NCI-H774 (cell line): ENCODE data around the gene WBP2NL.
"Not testable (repeated sequence)": the region's sequence is repeated elsewhere in the genome, so short reads cannot be mapped to it uniquely, and the experiment has no call there.

ENCODE experiments used
- DNase-seq: peaks from one replicate; lab custom pipeline; 2025; lab: John Stamatoyannopoulos, UW

WBP2NL gene, protein sequence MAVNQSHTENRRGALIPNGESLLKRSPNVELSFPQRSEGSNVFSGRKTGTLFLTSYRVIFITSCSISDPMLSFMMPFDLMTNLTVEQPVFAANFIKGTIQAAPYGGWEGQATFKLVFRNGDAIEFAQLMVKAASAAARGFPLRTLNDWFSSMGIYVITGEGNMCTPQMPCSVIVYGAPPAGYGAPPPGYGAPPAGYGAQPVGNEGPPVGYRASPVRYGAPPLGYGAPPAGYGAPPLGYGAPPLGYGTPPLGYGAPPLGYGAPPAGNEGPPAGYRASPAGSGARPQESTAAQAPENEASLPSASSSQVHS

DNA sequence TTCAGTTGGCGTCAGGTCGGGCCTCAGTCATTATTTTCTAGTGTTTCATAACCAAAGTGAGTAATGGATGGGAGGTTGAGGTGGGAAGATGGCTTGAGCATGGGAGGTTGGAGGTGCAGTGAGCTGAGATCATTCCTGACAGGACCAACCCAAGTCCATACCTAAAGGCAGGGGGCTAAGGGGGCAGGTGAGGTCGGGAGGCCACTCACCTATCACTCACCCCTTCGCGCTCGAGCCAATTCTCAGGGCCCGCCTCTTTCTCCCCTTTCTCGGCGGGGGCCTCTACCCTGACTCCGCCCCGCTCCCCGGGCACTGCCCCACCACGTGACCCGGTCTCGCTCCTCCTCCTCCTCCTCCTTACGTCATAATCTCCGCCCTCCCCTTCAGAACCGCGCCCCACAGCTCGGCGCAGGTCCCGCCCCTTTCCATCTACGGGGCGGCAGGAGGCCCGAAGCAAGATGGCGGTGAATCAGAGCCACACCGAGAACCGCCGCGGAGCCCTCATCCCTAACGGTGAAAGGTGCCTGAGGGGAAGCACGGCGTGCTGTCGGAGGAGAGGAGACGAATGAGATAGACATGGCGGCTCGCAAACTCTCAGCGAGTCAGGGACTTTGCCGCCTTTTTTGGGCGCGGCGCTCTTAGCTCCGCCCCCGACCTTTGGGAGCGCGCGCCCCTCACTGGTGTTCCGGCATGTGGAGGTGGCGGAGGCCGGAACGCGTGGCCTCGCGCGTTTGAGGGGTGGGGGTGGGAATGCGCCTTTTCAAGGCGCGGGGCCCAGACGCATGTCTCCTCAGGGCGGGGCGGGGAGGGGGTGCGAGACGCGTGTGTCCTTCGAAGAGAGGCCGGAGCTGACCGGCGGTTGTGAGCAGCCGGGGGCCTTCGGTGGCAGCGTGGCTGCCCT, at the start of gene WBP2NL:
TSS of gene WBP2NL (plus strand) at position 428 of the 901 bp plus-strand sequence. CDS start at position 459, 31 bp downstream.
- peak; percentile 65 for DNase-seq

DNA sequence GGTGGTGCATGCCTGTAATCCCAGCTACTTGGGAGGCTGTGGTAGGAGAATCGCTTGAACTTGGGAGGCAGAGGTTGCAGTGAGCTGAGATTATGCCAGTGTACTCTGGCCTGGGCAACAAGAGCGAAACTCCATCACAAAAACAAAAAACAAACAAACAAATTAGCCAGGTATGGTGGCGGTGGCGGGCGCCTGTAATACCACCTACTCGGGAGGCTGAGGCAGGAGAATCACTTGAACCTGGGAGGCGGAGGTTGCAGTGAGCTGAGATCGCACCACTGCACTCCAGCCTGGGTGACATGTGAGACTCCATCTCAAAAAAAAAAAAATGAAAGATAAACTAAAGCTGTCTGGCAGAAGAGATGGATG, 49.7 kb upstream of the WBP2NL start:
- DNase-seq = not testable (repeated sequence)

DNA sequence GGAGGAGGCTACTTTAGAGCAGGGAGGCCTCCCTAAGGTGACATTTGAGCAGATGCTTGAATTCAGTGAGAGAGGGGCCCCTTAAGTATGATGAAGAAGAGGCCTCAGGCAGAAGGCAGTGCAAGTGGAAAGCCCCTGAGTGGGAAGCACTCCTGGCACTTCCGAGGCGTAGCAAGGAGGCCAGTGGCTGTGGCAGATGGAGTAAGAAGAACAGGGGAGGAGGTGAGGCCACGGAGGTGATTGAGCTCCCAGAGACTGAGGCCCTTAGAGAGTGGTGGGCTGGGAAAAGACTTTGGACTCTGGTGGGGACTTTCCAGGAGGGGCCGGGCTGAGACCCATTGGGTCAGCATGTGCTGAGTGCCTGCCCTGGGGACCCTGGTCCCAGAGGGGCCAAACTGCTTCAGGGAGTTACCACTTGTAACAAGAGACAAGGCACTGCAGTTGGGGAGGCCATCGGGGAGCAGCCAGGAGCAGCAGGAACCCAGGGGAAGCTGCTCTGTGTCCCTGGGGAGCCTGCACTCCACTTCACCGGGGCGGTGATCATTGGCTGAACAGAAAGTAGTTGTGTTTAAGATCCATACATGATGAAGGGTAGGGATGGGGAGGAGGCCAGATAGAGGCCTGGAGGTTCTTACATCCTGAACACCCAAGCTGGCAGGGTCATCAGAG, 49.2 kb upstream of the WBP2NL start:
- DNase-seq = no peak

DNA sequence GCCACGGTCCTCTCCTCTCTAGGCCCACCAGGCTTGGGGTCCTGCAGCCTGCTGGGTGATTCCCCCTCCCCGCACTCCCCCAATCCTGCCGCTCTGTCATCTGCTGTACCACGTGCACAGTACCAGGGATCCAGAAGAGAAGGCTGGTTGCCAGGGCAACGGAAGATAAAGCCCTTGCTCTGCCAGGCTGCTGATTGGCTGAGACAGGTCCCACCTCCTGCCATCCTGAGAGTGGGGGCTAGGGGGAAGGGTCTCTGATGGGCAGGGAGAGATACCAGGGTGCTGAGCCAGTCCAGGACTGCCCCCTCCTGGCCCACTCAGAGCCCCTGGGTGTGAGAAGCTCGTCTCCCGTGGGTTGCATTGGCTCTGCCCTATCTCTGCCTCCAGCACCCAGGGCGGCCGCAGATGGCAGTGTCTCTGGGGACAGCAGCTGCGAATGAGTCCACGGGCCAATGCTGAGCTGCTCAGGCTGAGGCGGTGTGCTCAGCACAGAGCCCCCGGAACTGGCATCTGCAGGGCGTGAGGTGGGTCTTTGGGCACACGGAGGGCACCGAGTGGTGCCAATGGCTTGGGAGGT, 46.6 kb upstream of the WBP2NL start, which contains the start of gene SMIM45:
TSS of gene SMIM45 (plus strand) at position 253 of the 577 bp plus-strand sequence.
- DNase-seq = no peak

DNA sequence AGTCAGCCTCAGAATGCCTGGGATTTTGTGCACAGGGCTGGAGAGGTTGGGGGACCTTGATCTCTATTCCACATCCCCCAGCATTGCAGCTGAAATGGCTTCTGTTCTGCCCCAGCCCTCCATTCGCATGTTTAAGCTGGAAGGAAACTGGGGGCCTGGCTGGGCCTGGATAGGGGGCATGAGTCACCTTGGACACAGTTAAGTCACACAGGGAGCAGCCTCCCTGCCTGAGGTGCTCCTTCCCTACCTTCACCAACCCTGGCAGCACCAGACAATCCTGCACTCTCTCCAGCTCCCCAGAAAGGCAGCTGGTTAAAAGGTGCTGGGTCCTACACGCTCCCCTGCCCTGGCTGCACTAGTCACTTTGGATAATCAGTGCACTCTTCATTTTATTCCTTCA, 45.9 kb upstream of the WBP2NL start:
- no peak for DNase-seq

DNA sequence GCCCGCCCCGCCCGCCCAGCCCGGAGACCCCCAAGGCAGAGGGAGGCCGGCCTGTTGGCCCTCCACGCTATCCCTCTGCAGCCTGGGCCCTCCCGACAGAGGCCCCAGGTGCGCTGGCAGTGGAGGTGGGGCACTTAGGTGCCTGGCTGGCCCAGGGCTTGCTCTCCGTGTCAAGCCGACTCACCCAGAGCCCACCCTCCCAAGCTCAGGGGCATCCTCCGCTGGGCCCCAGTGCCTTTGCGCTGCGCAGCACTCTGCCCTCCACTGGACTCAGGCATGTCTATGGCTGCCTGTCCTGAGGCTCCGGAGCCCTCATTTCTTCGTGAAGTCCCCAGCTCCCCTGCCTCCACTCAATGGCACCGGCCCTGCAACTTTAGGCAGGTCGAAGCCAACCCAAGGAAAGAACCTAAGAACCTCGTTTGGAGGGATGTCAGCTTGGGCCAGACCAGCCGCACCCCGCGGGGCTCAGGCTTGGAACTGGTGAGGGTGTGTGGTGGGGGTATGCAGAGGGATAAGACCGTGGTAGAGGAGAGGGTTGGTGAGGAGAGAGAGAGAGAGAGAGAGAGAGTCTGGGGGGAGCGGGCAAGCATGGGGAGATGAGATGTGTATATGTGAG, 40.5 kb upstream of the WBP2NL start:
- no peak for DNase-seq

DNA sequence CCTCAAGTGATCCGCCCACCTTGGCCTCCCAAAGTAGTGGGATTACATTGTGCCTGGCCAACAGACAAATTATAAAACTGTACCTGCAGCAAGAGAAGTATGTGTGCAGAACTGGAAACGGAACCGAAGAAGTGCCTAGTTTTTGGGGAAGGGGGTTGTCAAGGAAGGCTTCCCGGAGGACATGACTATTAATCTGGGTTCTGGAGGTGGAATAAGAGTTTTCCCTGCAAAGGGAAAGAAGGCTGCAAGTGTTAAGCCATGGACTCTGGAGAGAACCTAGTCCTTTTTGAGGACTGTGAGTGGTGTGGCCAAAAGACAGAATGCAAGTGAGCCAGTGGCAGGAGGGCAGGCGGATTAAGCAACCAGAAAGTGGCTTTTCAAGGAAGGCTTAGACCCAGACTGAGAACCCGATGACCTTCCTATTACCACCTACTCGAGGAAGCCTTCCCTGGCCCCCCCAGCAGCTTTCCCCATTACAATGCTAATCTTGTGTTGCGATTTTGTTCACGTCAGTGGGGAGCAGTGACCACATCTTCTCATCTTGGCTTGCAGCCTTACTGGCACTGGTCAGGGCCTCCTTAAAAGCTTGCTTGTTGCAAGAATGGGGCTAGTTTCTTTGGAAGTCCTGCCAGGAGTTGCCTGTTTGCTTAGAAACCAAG, 35.0 kb upstream of the WBP2NL start:
- DNase-seq = no peak

DNA sequence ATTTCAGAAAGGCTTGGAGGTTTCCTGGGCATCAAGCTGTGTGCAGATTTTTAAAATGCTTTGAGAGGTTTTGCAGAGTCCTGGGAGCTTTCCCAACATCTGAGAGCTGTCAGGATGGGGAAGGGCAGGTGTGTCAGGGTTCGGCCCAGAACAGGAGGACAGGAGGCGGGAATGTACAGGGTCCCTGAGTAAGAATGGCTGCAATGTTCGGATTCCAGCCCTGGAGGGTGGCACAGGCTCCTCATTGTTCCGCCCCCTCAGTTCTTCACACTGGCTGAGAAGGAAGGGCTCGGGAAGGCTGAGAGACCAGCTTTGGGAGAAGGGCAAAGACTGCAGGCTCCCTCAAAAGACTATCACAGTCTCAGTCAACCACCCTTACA, 34.5 kb upstream of the WBP2NL start:
- no peak for DNase-seq

DNA sequence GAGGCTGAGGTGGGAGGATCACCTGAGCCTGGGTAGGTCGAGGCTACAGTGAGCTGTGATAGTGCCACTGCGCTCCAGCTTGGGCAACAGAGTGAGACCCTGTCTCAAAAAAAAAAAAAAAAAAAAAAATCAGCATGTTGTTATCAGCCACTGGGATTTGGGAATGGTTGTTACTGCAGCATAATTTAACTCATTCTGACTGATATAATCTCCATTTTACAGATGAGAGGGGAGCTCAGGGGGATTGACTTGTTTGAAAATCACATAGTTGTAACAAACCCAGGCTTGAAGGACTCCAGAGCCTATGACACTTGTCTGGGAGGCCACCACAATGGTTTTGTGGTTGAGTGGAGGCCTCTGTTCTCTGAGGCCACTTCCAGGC, 32.4 kb upstream of the WBP2NL start:
- no peak for DNase-seq

DNA sequence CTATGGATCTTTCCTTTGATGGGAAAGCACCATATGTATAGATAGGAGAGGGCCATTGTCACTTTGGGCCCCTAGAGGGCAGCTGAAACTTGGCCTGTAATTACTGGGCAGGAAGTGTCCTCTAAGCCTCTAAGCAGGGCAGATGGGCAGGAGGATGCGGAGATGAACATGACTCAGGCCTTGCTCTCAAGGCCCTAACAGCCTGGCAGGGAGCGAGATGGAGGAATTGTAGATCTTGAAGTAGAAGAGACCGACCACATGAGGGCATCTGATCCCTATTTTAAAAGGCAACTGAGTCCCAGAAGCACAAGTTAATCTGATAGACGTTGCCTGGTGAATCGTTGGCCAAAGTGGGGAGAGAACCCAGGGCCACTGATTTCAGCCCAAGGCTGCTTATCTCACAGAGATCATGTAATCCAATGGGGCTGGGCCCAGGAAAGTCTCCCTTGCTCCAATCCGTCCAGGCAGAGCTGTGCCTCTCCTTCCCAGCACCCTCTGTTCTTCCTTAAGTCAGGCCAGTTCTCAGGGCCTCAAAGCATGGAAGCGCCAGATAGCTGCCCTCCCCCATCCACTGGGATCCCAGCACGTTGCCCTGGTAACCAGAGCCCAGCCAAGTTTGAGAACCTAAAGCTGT, 31.9 kb upstream of the WBP2NL start:
- DNase-seq = no peak

DNA sequence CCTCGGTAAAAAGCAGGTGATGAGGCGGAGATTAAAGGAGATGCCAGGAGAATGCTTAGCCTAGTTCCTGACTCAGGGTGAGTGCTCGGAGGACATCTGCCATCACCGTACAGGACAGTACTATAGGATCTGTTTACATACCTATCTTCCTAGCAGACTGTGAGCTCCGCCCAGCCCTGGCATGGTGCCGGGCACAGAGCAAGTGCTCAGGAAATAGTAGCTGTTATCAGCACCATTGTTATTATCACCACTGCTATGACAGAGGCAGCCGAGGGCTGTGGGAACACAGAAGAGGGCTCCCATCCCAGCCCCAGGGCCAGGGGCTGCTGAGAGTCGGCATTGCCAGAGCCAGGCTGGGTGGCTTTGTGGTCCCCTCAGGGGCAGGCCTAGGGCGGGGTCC, 30.0 kb upstream of the WBP2NL start:
- DNase-seq = no peak

DNA sequence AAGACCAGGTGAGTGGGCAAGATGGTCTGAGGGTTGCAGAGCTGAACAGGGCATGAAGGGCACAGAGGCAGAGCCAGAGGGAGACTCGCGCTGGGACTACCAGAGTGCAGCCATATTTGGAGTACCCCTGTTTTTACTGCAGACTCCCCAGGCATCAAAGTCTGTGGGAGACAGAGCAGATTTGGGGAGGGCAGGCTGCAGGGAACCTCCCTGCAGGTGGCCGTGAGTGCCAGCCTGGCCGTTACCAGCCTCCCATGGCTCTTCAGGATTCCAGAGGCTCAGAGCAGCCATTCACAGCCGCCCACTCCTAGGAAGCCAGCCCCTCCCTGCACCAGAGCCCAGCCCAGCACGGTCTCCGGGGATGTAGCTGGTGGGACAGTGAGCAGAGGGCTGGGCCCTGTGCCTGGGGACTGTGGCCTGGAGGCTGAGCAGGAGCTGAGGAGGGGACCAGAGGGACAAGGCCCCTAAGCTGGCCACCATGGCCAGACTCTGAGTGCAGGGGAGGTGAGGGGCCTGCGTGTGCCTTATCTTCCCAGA, 29.4 kb upstream of the WBP2NL start, which contains the start of gene SEPTIN3:
TSS of gene SEPTIN3 (plus strand) at position 334 of the 537 bp plus-strand sequence. CDS start 2,050 bp downstream, outside the sequence.
- no peak for DNase-seq

DNA sequence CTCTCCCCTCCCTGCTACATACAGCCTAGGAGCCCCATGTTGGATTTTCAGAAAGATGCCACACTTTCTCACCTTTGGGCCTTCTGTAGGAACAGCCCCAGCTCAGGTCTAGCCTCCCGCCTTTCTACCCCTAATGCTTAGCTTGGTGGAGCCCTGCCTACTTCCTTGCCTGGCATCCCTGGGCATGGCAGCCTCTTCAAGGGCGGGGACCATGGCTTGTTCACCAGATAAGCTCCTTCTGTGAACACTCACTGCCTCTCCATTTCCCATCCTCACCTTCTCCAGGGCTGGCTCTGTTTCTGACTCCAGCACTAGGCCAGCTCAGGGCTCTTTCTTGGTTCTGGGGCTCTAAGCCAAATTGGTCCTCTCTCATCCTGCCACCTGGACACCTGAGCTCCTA, 28.0 kb upstream of the WBP2NL start:
- no peak for DNase-seq

DNA sequence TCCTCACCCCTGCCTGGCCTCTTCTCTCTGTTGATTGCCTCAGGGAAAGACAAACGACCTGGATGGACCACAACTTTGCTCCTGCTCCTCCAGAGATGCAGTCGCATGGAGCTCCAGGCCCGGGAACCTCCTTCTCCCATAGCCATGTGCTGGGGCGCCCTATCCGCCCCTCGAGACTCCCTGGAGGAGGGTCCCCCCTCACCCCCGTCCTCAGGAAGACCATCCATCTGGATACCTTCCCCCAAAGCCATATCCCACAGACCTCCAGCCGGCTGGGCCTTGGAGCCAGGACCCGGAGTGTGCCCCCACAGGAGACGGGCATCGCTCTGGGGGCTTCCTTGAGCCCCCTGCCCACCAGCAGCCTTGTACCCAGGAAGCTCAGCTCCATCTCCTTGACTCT, 27.2 kb upstream of the WBP2NL start:
- DNase-seq = no peak

DNA sequence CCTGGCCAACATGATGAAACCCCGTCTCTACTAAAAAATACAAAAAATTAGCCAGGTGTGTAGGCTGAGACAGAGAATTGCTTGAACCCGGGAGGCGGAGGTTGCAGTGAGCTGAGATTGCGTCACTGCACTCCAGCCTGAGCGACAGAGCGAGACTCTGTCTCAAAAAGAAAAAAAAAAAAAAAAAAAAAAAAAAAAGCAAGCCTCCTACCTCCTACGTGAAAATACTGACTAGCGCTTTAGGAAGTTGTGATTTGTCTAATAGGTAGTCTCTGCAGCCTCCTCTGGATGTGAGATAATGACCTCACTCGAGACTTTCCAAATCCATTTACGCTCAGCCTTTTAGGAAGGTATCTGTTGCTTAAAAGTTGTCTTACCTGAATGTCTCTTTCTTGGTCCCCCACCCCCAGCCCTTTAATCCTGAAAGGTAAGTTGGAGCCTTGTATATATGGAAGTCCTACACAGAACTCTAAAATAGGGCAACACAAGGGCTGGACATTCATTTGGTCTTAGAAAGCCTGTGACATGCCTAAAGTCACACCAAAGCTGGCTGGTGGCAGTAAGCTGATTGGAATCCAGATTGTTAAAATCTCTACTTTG, 23.8 kb upstream of the WBP2NL start:
- DNase-seq = no peak

DNA sequence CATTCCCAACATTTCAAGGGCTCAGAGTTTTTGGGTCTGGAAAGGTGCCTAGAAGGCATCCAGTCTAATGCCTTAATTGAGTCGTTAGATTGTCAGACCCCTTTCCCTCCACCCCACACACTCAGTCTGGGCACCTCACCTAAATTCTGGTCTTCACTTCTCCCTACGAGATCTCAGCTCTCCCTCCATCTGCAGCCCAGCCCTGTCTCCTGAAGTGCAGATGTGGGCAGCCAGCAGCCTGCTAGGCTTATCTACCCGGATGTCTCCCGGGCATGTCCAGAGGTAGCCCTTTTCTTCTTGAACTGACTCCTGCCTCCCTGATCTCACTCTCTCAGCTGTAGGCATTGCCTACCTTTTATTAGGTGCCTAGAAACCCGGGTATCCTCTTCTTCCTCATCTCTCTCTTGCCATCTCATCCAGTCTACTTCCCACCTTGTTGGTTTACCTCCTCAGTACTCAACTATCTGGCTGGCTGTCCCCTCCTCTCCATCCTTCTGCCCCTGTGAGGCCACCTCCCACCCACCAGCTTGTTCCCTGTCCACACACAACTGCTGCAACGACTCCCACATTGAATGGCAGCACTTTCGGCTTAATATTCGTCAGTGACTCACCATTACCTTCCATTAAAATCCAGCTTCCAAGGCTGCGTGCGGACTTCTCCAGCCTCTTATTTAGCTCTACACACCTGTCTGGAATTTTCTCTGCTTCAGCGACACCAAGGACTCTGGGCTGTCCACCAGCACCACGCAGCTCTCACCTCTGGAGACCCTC, 23.1 kb upstream of the WBP2NL start:
- no peak for DNase-seq

DNA sequence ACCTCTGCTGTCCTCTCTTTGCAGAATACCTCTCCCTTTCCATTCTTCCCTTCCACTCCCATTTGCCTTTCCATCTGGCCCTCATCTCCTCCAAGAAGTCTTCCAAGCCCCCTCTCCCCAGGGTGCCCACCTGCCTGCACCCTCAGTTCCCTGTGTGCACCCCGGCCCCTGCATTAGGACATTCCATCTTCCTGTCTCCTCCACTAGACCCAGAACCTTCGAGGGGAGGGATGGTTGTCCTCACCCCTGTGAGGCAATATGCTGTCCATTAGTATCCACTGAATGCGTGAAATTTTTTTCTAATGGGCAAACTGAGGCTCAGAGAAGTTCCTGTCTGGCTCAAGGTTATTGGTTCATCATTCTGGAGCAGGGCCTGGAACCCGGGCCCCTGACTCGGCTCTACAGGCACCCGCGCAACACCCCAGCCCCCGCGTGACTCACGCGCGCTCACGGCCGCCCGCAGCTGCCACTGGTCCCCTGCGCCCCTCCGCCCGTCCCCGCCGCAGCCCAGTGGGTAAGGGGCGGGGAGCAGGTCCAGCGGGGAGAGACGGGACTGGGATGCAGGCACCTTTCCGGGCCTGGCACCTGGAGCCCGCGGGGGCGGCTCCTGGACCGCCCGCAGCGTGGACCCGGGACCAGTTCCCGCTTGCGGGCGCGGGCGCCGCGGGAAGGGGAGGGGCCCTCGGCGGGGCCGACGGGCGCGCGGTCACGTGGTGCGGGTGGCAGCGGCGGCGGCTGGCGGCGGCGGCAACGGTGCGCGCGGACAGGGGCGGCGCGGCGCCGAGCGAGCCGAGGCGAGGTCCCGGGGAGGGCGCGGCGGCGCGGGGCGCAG, 22.3 kb upstream of the WBP2NL start:
- peak; percentile 13 for DNase-seq

DNA sequence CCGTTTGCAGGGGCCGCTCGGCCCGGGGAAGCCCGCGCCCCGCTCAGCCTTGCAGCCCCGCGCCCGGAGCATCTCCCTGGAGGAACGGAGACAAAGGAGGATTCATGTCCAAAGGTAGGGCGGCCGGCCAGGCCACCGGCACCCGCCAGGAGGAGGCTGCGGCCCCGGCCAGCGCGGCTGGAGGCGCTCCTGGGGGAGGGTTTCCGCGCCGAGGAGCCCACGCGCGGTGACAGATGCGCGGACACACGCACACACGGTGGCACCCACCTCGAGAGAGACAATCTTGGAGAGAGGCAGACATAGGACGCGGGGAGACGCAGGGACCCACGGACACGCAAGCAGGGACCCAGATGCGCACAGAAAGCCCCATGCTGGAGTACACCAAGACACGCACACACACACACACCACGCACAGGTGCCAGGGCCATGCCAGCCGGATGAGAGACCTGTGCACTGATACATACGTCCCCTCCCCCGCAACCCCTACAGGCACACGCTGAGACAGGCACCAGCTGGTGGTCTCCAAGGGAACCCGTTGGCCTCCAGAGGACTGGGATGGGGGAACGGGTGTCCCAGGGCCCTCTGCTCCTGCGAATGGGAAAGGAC, 21.5 kb upstream of the WBP2NL start:
- DNase-seq = no peak
